Transverse colon (tissue), 4 donors: Measurements from ENCODE around the gene TFEB.

Experiments
- CTCF ChIP-seq, 5 experiments: fragments of 200-600 bp in 3 of 5; fragments of 450-650 bp in 2 of 5; sonication (generic) in 3 of 5; IDR thresholded peaks; 1 replicate in 2 of 5; 2 replicates in 3 of 5; pipeline ENCODE4 v1.5.1; 2016 to 2017; ENCODE audit warnings: antibody characterized with exemption in 5 of 5, inconsistent platforms in 3 of 5, mild to moderate bottlenecking in 2 of 5, moderate library complexity in 1 of 5
- EP300 ChIP-seq: sonication (generic); formaldehyde crosslinking; IDR thresholded peaks from one replicate; pipeline ENCODE4 v1.6.1; 2017; ENCODE audit warnings: antibody characterized with exemption, low read depth
- POLR2A ChIP-seq: fragments of 450-650 bp; IDR thresholded peaks from one replicate; pipeline ENCODE4 v1.6.1; 2016; ENCODE audit warnings: antibody characterized with exemption, mild to moderate bottlenecking, moderate library complexity
- POLR2AphosphoS5 ChIP-seq, 3 donors: sonication (generic); formaldehyde crosslinking; IDR thresholded peaks; one replicate each; pipeline ENCODE4 v1.6.1; 2016; ENCODE audit warnings: antibody characterized with exemption in 3 of 3

DNA sequence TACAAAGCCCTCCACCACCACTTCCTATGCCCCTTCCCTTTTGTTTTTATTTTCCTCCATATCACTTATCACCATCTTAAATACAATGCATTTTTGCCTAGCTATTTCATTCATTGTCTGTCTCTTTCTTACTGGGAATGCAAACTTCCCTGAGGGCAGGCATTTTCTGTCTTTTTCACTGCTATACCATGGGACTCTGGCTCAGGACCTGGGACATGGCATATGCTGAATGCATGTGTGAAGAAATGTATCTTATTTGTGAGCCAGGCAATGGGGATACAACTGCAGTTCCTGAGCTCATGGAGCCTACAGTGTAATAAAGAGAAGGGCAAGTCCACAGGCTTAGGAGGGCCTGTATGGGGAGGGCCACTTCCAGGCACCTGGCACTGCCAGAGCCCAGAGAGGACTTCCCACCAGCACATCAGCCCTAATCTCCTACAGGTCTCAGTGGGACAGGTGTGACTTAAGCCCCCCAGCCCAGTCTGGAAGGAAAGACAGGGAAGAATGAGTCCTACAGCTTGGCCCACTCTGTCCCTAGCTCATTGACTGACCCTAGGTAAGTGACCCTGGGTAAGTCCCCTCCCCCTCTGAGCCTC lies 43.2 kb downstream of the TFEB start:
- TF ChIP-seq CTCF (IDR thresholded peaks at IDR 0.05) (no peak), POLR2A (no peak), EP300 (no peak), POLR2AphosphoS5 (IDR thresholded peaks at IDR 0.05) (no peak)
